GM21825 (cell line): ENCODE measurements around the gene HOOK2.
"Not testable (repeated sequence)": the region's sequence is repeated elsewhere in the genome, so short reads cannot be mapped to it uniquely, and the experiment has no call there.

Experiments used
- ATAC-seq: cut with Tn5 transposase; IDR thresholded peaks from one replicate; pipeline ENCODE4 v1.9.1; 2021; ENCODE audit warnings: mild to moderate bottlenecking, moderate library complexity; ENCODE audit not compliant: unreplicated experiment

Gene HOOK2

GRCh38 chr19:12754465-12755196 is 20.7 kb downstream of the HOOK2 start:
- no peak for ATAC-seq

GRCh38 chr19:12752056-12752781 is 23.1 kb downstream of the HOOK2 start:
- no peak for ATAC-seq

GRCh38 chr19:12751635-12752034 is 23.7 kb downstream of the HOOK2 start, which contains the start of gene BEST2:
Gene BEST2 (plus strand): TSS chr19:12751791. CDS start chr19:12752593, 802 bp downstream.
- ATAC-seq = no peak

- no peak for ATAC-seq
These were observed 24.5 kb downstream of the HOOK2 start for GRCh38 chr19:12750851-12751250.

- no peak for ATAC-seq
These were observed 25.3 kb downstream of the HOOK2 start for GRCh38 chr19:12749938-12750521.

GRCh38 chr19:12748489-12748888 is 26.9 kb downstream of the HOOK2 start:
- ATAC-seq = no peak

GRCh38 chr19:12745166-12745897 is 30.0 kb downstream of the HOOK2 start:
- ATAC-seq = no peak

- ATAC-seq = no peak
These were observed 37.5 kb downstream of the HOOK2 start for GRCh38 chr19:12737835-12738351.

GRCh38 chr19:12736995-12737834 is 38.1 kb downstream of the HOOK2 start, which contains the start of gene GET3:
Gene GET3 (plus strand): TSS chr19:12737497. CDS start chr19:12737506, 9 bp downstream.
- ATAC-seq = peak; percentile 67

GRCh38 chr19:12733369-12734214 is 41.8 kb downstream of the HOOK2 start:
- no peak for ATAC-seq

GRCh38 chr19:12731337-12731736 is 44.0 kb downstream of the HOOK2 start:
- ATAC-seq = no peak

- no peak for ATAC-seq
These were observed 45.3 kb downstream of the HOOK2 start for GRCh38 chr19:12730064-12730463.

- ATAC-seq = no peak
These were observed 47.5 kb downstream of the HOOK2 start for GRCh38 chr19:12727745-12728433.

- ATAC-seq = no peak
These were observed 48.4 kb downstream of the HOOK2 start for GRCh38 chr19:12726988-12727316.

- ATAC-seq = not testable (repeated sequence)
These were observed 49.7 kb downstream of the HOOK2 start for GRCh38 chr19:12725612-12726011.

- ATAC-seq = no peak
These were observed 51.5 kb downstream of the HOOK2 start, which contains the start of gene TNPO2 for GRCh38 chr19:12723641-12724426. Gene TNPO2 (minus strand): TSS chr19:12723932. CDS start chr19:12720977, 2,955 bp downstream.

GRCh38 chr19:12723381-12723640 is 52.0 kb downstream of the HOOK2 start:
- ATAC-seq = no peak
